GM19043 (cell line): Measurements from ENCODE around the gene MYO18B.

Experiments
- ATAC-seq: cut with Tn5 transposase; IDR thresholded peaks from one replicate; pipeline ENCODE4 v1.9.1; 2021; ENCODE audit warnings: low read depth; ENCODE audit not compliant: unreplicated experiment

The MYO18B gene

GRCh38 chr22:25747245-25747944 lies 5.4 kb downstream of the MYO18B start:
- no peak for ATAC-seq

DNA sequence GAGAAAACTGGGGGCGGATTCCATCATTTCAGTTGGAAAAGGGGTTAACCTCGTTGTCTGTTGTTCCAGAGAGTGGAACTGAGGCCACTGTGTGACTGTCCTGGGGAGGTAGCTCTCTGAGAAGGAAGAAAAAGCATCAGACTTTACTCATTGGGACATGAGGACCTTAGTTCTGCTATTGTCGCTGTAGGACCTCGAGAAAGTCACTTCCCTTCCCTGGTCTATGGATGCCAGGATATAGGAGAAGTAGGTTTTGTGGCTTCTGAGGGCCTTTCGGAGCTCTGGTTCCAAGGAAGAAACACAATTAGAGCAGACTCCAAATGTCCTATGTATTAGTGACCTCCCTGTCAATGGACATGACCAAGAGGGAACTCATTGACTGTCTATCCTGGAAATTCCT lies 6.2 kb downstream of the MYO18B start:
- no peak for ATAC-seq

DNA sequence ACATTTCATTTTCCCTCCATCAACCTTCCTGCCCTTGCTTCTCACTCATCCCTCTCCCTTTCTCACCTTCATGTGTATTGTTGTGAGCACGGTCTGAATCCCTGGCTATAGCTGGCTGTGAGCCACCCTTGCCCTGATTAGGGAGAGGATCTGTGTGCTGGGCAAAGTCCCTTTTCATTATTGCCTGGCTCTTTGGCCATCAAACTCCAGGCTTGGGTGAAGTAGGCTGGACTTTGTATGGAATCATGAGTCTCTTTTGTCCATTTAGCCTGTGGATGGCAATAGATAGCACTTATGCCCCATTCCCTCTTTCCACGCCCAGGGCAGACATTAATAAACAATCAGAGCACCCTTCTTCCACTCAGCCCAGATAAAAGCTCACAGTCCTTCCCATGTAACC lies 6.7 kb downstream of the MYO18B start:
- no peak for ATAC-seq

DNA sequence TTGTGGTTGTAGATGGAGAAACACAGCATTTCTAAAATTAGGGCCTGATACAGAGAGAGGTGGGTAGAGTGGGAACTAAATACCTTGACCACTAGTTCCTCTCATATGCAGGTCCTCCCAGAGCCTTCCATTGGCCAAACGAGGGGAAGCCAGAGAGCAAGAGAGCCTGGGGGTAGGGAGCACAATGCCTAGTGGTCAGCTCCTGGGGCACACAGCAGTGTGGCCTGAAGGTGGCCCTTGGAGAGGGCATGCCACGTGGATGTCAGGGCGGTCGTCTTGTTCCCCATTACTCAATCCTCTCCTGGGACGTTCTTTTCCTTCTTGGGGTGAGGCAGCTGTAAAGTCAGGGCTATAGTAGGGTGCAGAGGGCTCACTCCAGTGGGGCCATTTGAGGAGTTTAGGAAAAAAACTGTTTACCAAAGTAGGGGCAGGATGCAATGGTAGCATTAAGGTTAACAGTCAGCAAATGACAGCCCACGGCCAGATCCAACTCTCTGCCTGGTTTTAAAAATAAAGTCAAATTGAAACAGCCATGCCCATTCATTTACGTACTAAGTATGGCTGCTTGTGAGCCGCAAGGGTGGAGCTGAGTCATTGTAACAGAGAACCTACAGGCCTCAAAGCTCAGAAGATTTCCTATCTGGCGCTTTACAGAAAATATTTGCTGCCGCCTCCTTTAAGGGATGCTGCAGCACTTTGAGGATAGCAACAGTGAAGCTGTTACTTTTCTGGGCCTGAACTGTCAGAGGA lies 7.6 kb downstream of the MYO18B start:
- ATAC-seq, result no peak

GRCh38 chr22:25750569-25751173 lies 8.7 kb downstream of the MYO18B start:
- ATAC-seq, result no peak

- no peak for ATAC-seq
Observed at GRCh38 chr22:25751174-25751581, 9.2 kb downstream of the MYO18B start.

GRCh38 chr22:25752615-25753214 lies 10.7 kb downstream of the MYO18B start:
- ATAC-seq, result no peak

DNA sequence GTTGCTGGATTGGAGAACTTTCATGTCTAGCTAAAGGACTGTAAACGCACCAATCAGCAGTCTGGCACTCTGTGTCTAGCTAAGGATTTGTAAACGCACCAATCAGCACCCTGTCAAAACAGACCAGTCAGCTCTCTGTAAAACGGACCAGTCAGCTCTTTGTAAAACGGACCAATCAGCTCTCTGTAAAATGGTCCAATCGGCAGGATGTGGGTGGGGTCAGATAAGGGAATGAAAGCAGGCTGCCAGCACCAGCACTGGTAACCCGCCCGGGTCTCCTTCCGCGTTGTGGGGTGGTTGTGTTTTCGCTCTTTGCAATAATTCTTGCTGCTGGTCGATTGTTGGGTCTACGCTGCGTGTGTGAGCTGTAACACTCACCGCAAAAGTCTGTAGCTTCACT lies 11.3 kb downstream of the MYO18B start:
- no peak for ATAC-seq

GRCh38 chr22:25754527-25755202 lies 12.7 kb downstream of the MYO18B start:
- no peak for ATAC-seq

GRCh38 chr22:25757686-25758085 lies 15.7 kb downstream of the MYO18B start:
- ATAC-seq, result no peak

GRCh38 chr22:25758316-25758715 lies 16.3 kb downstream of the MYO18B start:
- ATAC-seq, result no peak

DNA sequence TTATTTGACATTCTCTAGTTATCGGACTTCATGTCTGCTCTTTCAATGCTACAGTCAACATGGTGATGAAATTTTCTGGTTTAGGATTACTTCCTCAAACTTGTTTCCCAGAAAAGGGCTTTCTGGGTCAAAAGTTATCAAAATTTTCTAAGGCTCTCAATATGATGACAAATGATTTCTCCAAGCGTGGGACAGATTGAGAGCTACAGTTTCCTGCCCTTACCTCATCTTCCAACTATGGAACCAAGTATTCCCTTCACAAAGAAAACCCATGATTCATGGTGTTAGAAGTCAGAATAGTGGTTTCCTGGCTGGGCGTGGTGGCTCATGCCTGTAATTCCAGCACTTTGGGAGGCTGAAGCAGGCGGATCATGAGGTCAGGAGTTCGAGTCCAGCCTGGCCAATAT lies 17.8 kb downstream of the MYO18B start:
- ATAC-seq, result no peak

GRCh38 chr22:25760294-25760693 lies 18.3 kb downstream of the MYO18B start:
- ATAC-seq, result no peak

DNA sequence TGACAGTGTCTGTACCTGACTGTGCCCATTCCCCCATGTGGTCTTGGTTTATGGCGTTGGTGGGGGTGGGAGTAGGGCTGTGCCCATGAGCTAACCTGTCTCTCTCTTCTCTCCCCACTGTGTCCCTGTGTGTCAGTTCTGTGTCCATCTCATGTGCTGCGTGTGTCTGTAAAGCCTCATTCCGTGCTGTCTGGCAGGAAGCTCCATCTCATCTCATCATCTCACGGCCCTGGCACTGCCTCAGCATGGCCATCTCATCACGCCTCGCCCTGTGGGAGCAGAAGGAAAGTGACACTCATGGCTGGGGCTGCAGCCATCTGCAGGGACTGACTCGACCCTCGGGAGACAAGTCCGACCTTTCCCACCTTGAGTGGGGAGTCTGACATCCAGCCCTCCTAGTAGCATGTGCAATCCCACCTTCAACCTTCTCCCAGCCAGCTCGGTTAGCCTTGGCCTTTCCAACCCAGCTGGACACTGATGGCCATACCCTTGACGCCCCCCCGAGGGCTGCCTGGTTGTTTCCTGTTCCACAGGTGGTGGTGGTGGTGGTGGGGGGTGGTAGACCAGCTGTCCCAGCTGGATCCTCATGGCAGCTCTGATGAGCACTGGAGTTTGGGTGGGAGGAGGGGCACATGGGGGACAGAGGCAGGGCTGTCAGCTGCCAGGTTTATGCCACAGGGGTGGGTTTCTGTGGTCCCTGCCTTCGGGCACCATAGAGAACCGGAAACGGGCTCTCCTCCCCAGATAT lies 19.0 kb downstream of the MYO18B start:
- ATAC-seq, result no peak

DNA sequence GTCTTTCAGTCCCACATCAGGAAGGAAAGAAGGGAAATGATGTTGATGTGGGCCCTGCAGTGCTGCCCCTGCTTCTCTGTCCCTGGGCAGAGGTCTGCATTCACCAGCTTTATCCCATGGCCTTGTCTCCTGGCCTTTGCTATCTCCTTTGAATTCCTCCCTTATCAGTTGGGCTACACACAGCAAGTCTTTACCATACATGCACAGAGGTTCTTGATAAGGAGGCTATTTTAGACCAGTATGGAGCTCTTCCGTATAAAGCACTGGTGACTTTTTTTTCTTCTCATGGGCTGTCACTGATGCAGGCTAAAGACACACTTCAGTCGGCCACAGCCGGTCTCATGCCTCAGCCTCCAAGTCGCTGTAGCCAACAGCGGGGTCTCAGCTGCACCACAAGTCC lies 20.2 kb downstream of the MYO18B start:
- ATAC-seq, result no peak

DNA sequence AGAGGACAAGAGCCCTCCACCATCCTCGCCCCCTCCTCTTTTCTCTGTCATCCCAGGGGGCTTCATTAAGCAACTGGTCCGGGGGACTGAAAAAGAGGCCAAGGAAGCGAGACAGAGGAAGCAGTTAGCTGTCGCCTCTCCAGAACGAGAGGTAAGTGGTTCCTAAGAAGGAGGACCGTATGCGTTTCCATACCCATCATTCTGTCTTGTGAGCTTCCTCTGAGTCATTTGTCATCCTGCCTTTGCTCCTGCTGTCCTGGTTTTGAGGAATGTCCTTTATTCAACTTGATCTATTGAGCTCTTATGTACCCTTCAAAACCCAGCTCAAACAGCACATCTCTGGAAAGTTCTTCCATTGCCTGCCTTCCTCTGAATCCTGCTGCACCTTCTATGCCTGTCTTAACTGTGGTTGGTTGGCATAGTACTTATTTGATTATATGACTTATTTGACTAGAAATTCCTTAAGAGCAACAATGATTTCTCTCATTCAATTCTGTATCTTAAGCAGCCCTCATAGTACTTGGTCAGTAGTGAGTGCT lies 21.3 kb downstream of the MYO18B start:
- ATAC-seq, result no peak

GRCh38 chr22:25764270-25765015 lies 22.5 kb downstream of the MYO18B start:
- no peak for ATAC-seq

GRCh38 chr22:25765016-25765367 lies 23.0 kb downstream of the MYO18B start:
- ATAC-seq, result no peak

GRCh38 chr22:25765801-25766200 lies 23.8 kb downstream of the MYO18B start:
- no peak for ATAC-seq
